NT2/D1 (cell line): ENCODE data around the gene XPR1.

ENCODE experiments used
- DNase-seq: peaks from one replicate; pipeline ENCODE4 v3.0.0-alpha.2; 2011; ENCODE audit warnings: low read depth, low spot score
- H3K27me3 ChIP-seq: 2 replicates; pipeline ENCODE4 v1.6.0; 2011; ENCODE audit warnings: mild to moderate bottlenecking; ENCODE audit not compliant: insufficient read length, insufficient read depth
- H3K36me3 ChIP-seq: 2 replicates; pipeline ENCODE4 v1.6.1; 2011; ENCODE audit warnings: mild to moderate bottlenecking, low read length, mixed read lengths; ENCODE audit not compliant: insufficient read depth, insufficient read length
- H3K4me1 ChIP-seq: 2 replicates; pipeline ENCODE4 v1.5.1; 2011; ENCODE audit not compliant: insufficient read depth, insufficient read length
- H3K4me3 ChIP-seq: 2 replicates; pipeline ENCODE4 v1.5.1; 2011; ENCODE audit warnings: low read depth; ENCODE audit not compliant: insufficient read length
- H3K9ac ChIP-seq: 2 replicates; pipeline ENCODE4 v1.6.0; 2011; ENCODE audit warnings: low read depth; ENCODE audit not compliant: insufficient read length
- H3K9me3 ChIP-seq: 2 replicates; pipeline ENCODE4 v1.5.1; 2011; ENCODE audit warnings: mild to moderate bottlenecking, low read length; ENCODE audit not compliant: insufficient read depth
- SUZ12 ChIP-seq: IDR thresholded peaks from 2 replicates; pipeline ENCODE4 v1.6.1; 2011; ENCODE audit not compliant: insufficient read length, insufficient read depth; ENCODE audit errors: extremely low read depth
- YY1 ChIP-seq: IDR thresholded peaks from 2 replicates; pipeline ENCODE4 v1.6.1; 2011; ENCODE audit not compliant: insufficient read length, insufficient read depth
- ZNF274 ChIP-seq: IDR thresholded peaks from 2 replicates; pipeline ENCODE4 v1.6.1; 2011; ENCODE audit warnings: mild to moderate bottlenecking, low read depth, low read length

The XPR1 gene

GRCh38 chr1:180631766-180632325, at the start of gene XPR1:
TSS of gene XPR1 (plus strand) at chr1:180632022. CDS start at chr1:180632202, 180 bp downstream.
- Histone ChIP-seq H3K4me3 (peak within 1 kb of the TSS; percentile 98), H3K9me3 (no peaks in the 10 kb centered on the region; the same call in 1 of the 2 replicates), H3K4me1 (no peaks in the 10 kb centered on the region), H3K27me3 (no peaks in the 10 kb centered on the region), H3K9ac (peak within 1 kb of the TSS; percentile 97), H3K36me3 (no peaks in the 10 kb centered on the region)
- TF ChIP-seq ZNF274 (no peak), YY1 (peak; percentile 59)
- DNase-seq: peak; percentile 100

DNA sequence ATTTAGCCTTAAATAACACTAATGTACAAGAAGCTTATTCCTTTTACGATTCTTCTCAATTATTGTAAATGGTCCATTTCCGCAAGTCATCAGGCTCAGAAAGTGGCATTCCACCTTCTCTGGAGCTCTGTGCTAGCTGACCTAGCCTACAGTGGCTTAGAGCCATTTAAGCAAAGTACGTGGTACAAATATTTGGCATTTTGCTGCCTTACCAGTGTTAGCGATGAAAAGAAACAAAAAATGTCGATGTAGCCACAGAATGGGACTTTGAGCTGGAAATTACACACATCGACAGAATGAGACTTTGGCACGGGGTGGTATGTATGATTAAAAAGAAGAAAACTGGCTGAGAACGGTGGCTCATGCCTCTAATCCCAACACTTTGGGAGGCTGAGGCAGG, 47.0 kb upstream of the XPR1 start:
- Histone ChIP-seq H3K9me3 (peaks cover 13% of the 10 kb centered on the region), H3K27me3 (no peaks in the 10 kb centered on the region), H3K9ac (no peak overlapping the region), H3K36me3 (no peaks in the 10 kb centered on the region), H3K4me3 (no peak overlapping the region), H3K4me1 (peaks cover 4% of the 10 kb centered on the region)
- no peak for DNase-seq
- TF ChIP-seq SUZ12: no peak
- TF ChIP-seq YY1: no peak
- TF ChIP-seq ZNF274: no peak

DNA sequence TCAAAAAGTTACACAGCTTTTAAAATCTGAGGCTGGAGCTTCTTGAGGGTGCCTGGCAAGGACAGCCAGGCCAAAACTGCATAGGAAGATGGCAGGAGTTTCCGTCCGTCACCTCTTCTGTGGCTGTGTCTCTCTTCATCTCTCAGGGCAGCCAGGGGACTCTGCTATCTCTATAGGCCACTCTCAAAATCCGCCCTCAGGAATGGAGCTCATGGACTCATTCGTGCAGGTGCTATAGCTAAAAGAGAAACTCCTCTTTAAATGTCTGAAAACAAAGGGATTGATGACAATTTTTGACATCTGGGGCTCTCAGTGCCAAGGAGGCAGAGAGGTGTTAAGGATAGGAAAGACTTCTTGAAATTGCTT, 45.8 kb upstream of the XPR1 start:
- no peak for DNase-seq
- Histone ChIP-seq H3K9me3 (peaks cover 13% of the 10 kb centered on the region), H3K36me3 (no peaks in the 10 kb centered on the region), H3K27me3 (no peaks in the 10 kb centered on the region), H3K9ac (no peak overlapping the region), H3K4me3 (no peak overlapping the region), H3K4me1 (peaks cover 4% of the 10 kb centered on the region)
- TF ChIP-seq SUZ12 (no peak), ZNF274 (no peak), YY1 (no peak)

- peaks cover 13% of the 10 kb centered on the region for H3K9me3 ChIP-seq
- no peak overlapping the region for H3K9ac ChIP-seq
- DNase-seq: no peak
- H3K36me3 ChIP-seq: no peaks in the 10 kb centered on the region
- TF ChIP-seq YY1 (no peak), SUZ12 (no peak), ZNF274 (no peak)
- H3K4me3 ChIP-seq: no peak overlapping the region
- H3K4me1 ChIP-seq: peaks cover 4% of the 10 kb centered on the region
- H3K27me3 ChIP-seq: no peaks in the 10 kb centered on the region
Measured at GRCh38 chr1:180586671-180587155, 45.1 kb upstream of the XPR1 start.

- no peaks in the 10 kb centered on the region for H3K36me3 ChIP-seq
- H3K4me1 ChIP-seq: peaks cover 4% of the 10 kb centered on the region
- H3K9ac ChIP-seq: no peak overlapping the region
- H3K4me3 ChIP-seq: no peak overlapping the region
- DNase-seq: no peak
- H3K27me3 ChIP-seq: no peaks in the 10 kb centered on the region
- no peak for TF ChIP-seq YY1
- peaks cover 13% of the 10 kb centered on the region for H3K9me3 ChIP-seq
Measured at GRCh38 chr1:180588121-180588520, 43.7 kb upstream of the XPR1 start.

DNA sequence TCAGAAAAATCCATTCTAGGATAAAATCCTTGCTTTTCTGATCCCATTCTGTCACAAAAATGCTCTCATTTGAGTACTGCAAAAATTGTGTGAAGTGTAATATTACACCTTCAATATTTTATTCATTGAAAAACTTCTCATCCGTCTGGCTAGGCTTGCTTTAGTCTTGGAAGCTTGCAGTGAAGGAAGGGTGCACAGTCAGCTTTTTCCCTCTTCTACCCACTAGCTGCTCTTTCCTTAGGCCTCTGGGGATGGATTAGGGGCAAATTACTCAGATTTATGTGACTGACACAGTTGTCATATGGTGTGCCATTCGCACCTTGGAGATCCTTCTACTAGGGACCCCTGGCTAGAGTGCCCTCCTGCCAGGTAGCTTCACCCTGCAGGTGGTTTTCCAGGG, 40.9 kb upstream of the XPR1 start:
- Histone ChIP-seq H3K4me3 (no peak overlapping the region), H3K27me3 (no peaks in the 10 kb centered on the region), H3K4me1 (peaks cover 4% of the 10 kb centered on the region), H3K36me3 (no peaks in the 10 kb centered on the region), H3K9ac (no peak overlapping the region), H3K9me3 (peaks cover 13% of the 10 kb centered on the region)
- TF ChIP-seq SUZ12 (no peak), ZNF274 (no peak), YY1 (no peak)
- no peak for DNase-seq

DNA sequence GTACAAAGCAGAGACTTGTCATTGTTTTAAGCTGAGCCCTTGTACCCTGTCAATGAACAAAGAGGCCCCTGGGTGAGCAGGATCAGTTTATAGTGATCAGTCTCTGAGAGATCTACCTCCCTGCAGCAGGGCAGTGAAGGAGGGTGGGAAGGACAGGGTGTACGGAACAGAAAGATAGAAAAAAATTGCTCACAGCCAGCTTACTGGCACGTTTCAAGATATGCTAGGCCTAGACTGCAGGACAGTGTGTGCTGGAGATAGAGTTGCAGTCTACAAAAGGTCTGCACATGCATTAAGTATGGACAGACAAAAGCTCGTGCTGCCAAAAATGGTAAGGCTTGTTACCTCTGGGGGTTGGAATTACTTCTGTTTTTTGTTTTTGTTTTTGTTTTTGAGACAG, 38.4 kb upstream of the XPR1 start:
- Histone ChIP-seq H3K4me3 (no peak overlapping the region), H3K9ac (no peak overlapping the region), H3K27me3 (no peaks in the 10 kb centered on the region), H3K36me3 (no peaks in the 10 kb centered on the region), H3K9me3 (peaks cover 2% of the 10 kb centered on the region), H3K4me1 (no peaks in the 10 kb centered on the region)
- TF ChIP-seq ZNF274: no peak
- no peak for TF ChIP-seq YY1
- no peak for TF ChIP-seq SUZ12
- DNase-seq: no peak
